Spleen (tissue), 7 donors: ENCODE results near the gene SH3RF3.

Experiments used
- POLR2A ChIP-seq, 3 donors: fragments of 450-650 bp; IDR thresholded peaks; one replicate each; pipeline ENCODE4 v1.5.1; 2017; ENCODE audit warnings: antibody characterized with exemption in 3 of 3, mild to moderate bottlenecking in 1 of 3
- TF ChIP-seq, protein P1 (sequence below), 11 experiments: fragments of 200-600 bp in 7 of 11; fragments of 450-650 bp in 4 of 11; sonication (generic) in 4 of 11; IDR thresholded peaks in 8 of 11; conservative IDR thresholded peaks in 3 of 11; 1 replicate in 7 of 11; 2 replicates in 4 of 11; pipeline versions ENCODE4 v1.4.0 to v1.8.0; 2016 to 2021; ENCODE audit warnings: antibody characterized with exemption in 11 of 11, inconsistent platforms in 4 of 11, mild to moderate bottlenecking in 1 of 11
- donor health status: DM: no; HTN: no; CAD: no; lungs with moderate emphysema.
- donor health status: DM: no; HTN: no; CAD: no.
- donor health status: DM: no; HTN: no; CAD: no.

GRCh38 chr2:109312902-109313301 lies 183.9 kb downstream of the SH3RF3 start:
- no peak for TF ChIP-seq POLR2A (IDR thresholded peaks at IDR 0.05)
- TF ChIP-seq, protein P1, sequence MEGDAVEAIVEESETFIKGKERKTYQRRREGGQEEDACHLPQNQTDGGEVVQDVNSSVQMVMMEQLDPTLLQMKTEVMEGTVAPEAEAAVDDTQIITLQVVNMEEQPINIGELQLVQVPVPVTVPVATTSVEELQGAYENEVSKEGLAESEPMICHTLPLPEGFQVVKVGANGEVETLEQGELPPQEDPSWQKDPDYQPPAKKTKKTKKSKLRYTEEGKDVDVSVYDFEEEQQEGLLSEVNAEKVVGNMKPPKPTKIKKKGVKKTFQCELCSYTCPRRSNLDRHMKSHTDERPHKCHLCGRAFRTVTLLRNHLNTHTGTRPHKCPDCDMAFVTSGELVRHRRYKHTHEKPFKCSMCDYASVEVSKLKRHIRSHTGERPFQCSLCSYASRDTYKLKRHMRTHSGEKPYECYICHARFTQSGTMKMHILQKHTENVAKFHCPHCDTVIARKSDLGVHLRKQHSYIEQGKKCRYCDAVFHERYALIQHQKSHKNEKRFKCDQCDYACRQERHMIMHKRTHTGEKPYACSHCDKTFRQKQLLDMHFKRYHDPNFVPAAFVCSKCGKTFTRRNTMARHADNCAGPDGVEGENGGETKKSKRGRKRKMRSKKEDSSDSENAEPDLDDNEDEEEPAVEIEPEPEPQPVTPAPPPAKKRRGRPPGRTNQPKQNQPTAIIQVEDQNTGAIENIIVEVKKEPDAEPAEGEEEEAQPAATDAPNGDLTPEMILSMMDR (IDR thresholded peaks at IDR 0.05 in 8 of 11, conservative IDR thresholded peaks at IDR 0.05 in 3 of 11), result no peak
